Stimulated activated CD8-positive, alpha-beta memory T cell treated with anti-CD3 and anti-CD28 coated beads, Interleukin-15, amount 100 ng/mL, for 1 hour (primary cell): ENCODE results near the gene SOCS3.

Source experiments
- DNase-seq: peaks from one replicate; pipeline ENCODE4 v3.0.0-alpha.2; 2020; ENCODE audit warnings: low read depth

SOCS3 gene

GRCh38 chr17:78390241-78391050 lies 30.6 kb upstream of the SOCS3 start:
- DNase-seq = no peak

- no peak for DNase-seq
These were observed 28.4 kb upstream of the SOCS3 start for GRCh38 chr17:78387977-78388941.

GRCh38 chr17:78384479-78385175 lies 24.8 kb upstream of the SOCS3 start:
- DNase-seq = no peak

GRCh38 chr17:78383725-78384471 lies 24.0 kb upstream of the SOCS3 start:
- no peak for DNase-seq

- DNase-seq = no peak
These were observed 21.8 kb upstream of the SOCS3 start for GRCh38 chr17:78381601-78382232.

- no peak for DNase-seq
These were observed 20.5 kb upstream of the SOCS3 start for GRCh38 chr17:78380370-78380769.

GRCh38 chr17:78379131-78379491 lies 19.2 kb upstream of the SOCS3 start:
- no peak for DNase-seq

GRCh38 chr17:78378225-78379130 lies 18.6 kb upstream of the SOCS3 start, which contains the start of gene PGS1:
TSS of gene PGS1 (plus strand) at chr17:78378649. CDS start at chr17:78378666, 17 bp downstream.
- DNase-seq = peak; percentile 62

- no peak for DNase-seq
These were observed 18.0 kb upstream of the SOCS3 start for GRCh38 chr17:78377858-78378224.

- DNase-seq = no peak
These were observed 16.3 kb upstream of the SOCS3 start for GRCh38 chr17:78376161-78376560.

- no peak for DNase-seq
These were observed 15.7 kb upstream of the SOCS3 start for GRCh38 chr17:78375401-78376151.

- no peak for DNase-seq
These were observed 14.9 kb upstream of the SOCS3 start for GRCh38 chr17:78374631-78375274.

GRCh38 chr17:78374189-78374588 lies 14.3 kb upstream of the SOCS3 start:
- DNase-seq = no peak

GRCh38 chr17:78372841-78373240 lies 13.0 kb upstream of the SOCS3 start:
- DNase-seq = no peak

GRCh38 chr17:78371056-78371455 lies 11.2 kb upstream of the SOCS3 start:
- no peak for DNase-seq

GRCh38 chr17:78369791-78370381 lies 10.0 kb upstream of the SOCS3 start:
- DNase-seq = no peak

GRCh38 chr17:78368854-78369495 lies 9.1 kb upstream of the SOCS3 start:
- no peak for DNase-seq

- no peak for DNase-seq
These were observed 8.5 kb upstream of the SOCS3 start for GRCh38 chr17:78368348-78368747.
